Endothelial cell of umbilical vein (primary cell): ENCODE measurements around the gene XXYLT1.

Source experiments
- CTCF ChIP-seq, 2 donors: IDR thresholded peaks; 1 replicate in 1 of 2; 2 replicates in 1 of 2; pipeline ENCODE4 v1.5.1; 2011; ENCODE audit warnings: low read length in 2 of 2, mild to moderate bottlenecking in 2 of 2, moderate library complexity in 2 of 2, control low read depth in 1 of 2, inconsistent platforms in 1 of 2, low read depth in 1 of 2; ENCODE audit not compliant: insufficient read depth in 1 of 2; ENCODE audit errors: extremely low read depth in 1 of 2
- FOS ChIP-seq: IDR thresholded peaks from 2 replicates; pipeline ENCODE4 v1.6.1; 2011; ENCODE audit warnings: mild to moderate bottlenecking, low read length, moderate library complexity, borderline replicate concordance; ENCODE audit not compliant: insufficient read depth
- GATA2 ChIP-seq: IDR thresholded peaks from 2 replicates; pipeline ENCODE4 v1.7.0; 2011; ENCODE audit warnings: low read depth, mild to moderate bottlenecking, moderate library complexity, mixed read lengths, low read length; ENCODE audit not compliant: insufficient read length, insufficient read depth
- JUN ChIP-seq: IDR thresholded peaks from 2 replicates; pipeline ENCODE4 v1.6.1; 2011; ENCODE audit warnings: borderline replicate concordance, low read depth; ENCODE audit not compliant: insufficient read length, insufficient read depth
- MYC ChIP-seq: IDR thresholded peaks from one replicate; pipeline ENCODE4 v1.6.1; 2011; ENCODE audit warnings: mild to moderate bottlenecking, low read depth, low read length
- POLR2A ChIP-seq: IDR thresholded peaks from 2 replicates; pipeline ENCODE4 v1.6.1; 2012; ENCODE audit warnings: low read depth, mild to moderate bottlenecking, control low read depth, low read length
- POLR2AphosphoS5 ChIP-seq: IDR thresholded peaks from 2 replicates; pipeline ENCODE4 v1.6.1; 2012; ENCODE audit warnings: low read depth, mild to moderate bottlenecking, control low read depth, low read length, moderate library complexity; ENCODE audit not compliant: insufficient read depth
- TF ChIP-seq, protein P1 (sequence below): IDR thresholded peaks from 2 replicates; pipeline ENCODE4 v1.6.1; 2011; ENCODE audit not compliant: insufficient read depth, insufficient read length

DNA sequence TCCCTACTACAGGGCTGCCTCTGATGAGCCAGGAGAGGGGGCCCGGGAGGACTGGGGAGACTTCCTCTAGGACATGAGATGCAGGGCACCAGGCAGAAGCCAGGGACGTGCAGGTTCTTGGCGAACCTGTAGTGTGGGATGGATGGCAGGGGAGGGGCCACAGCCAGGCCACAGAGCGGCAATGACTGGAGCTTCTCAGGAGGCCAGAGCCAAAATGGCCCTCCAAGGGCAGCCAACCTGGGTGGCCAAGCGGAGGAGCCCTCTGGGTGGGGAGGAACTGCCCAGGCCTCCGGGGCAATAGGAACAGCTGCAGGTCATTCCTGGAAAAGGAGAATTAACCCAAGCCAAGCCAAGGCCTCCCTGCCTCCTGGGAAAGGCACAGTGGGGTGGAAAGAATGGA, 224.5 kb downstream of the XXYLT1 start:
- TF ChIP-seq CTCF (IDR thresholded peaks at IDR 0.05; ENCODE audit: extremely low read depth in 1 of 2, insufficient read depth in 1 of 2, low read depth in 1 of 2, low read length in 2 of 2) (no peak), POLR2A (no peak), MYC (no peak), POLR2AphosphoS5 (no peak), FOS (no peak), GATA2 (no peak), JUN (no peak)
- TF ChIP-seq, protein P1, sequence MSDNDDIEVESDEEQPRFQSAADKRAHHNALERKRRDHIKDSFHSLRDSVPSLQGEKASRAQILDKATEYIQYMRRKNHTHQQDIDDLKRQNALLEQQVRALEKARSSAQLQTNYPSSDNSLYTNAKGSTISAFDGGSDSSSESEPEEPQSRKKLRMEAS, result no peak
